SKM-1 (cell line): Measurements from ENCODE around the gene ALDH5A1.
A peak's percentile ranks its signal among the peaks of the same experiment; 100 is the strongest.

Experiments
- DNase-seq: peaks from one replicate; lab custom pipeline; 2025; ENCODE audit not compliant: unreplicated experiment; lab: John Stamatoyannopoulos, UW

The ALDH5A1 gene

GRCh38 chr6:24494821-24495795 lies at the start of gene ALDH5A1:
Gene ALDH5A1 (plus strand): TSS chr6:24494969. CDS start chr6:24494997, 28 bp downstream.
- peak; percentile 67 for DNase-seq

GRCh38 chr6:24445704-24446103 lies 49.1 kb upstream of the ALDH5A1 start:
- DNase-seq, result no peak

GRCh38 chr6:24446670-24447069 lies 48.1 kb upstream of the ALDH5A1 start:
- DNase-seq, result no peak

- peak; percentile 40 for DNase-seq
These were observed 46.4 kb upstream of the ALDH5A1 start for GRCh38 chr6:24448396-24448795.

GRCh38 chr6:24448828-24449525 lies 45.8 kb upstream of the ALDH5A1 start:
- no peak for DNase-seq

- no peak for DNase-seq
These were observed 43.0 kb upstream of the ALDH5A1 start for GRCh38 chr6:24451581-24452388.

GRCh38 chr6:24453921-24454320 lies 40.8 kb upstream of the ALDH5A1 start:
- no peak for DNase-seq

- DNase-seq, result no peak
These were observed 40.3 kb upstream of the ALDH5A1 start for GRCh38 chr6:24454452-24454851.

- DNase-seq, result no peak
These were observed 39.7 kb upstream of the ALDH5A1 start for GRCh38 chr6:24455061-24455460.

- DNase-seq, result no peak
These were observed 36.6 kb upstream of the ALDH5A1 start for GRCh38 chr6:24458134-24458533.

- DNase-seq, result no peak
These were observed 35.8 kb upstream of the ALDH5A1 start for GRCh38 chr6:24458941-24459340.

- DNase-seq, result no peak
These were observed 33.8 kb upstream of the ALDH5A1 start for GRCh38 chr6:24460966-24461365.

GRCh38 chr6:24464253-24465038 lies 30.3 kb upstream of the ALDH5A1 start:
- DNase-seq, result no peak

GRCh38 chr6:24469811-24470210 lies 25.0 kb upstream of the ALDH5A1 start:
- no peak for DNase-seq

GRCh38 chr6:24472181-24472580 lies 22.6 kb upstream of the ALDH5A1 start:
- no peak for DNase-seq

- DNase-seq, result no peak
These were observed 18.1 kb upstream of the ALDH5A1 start for GRCh38 chr6:24476631-24477030.

- DNase-seq, result no peak
These were observed 17.7 kb upstream of the ALDH5A1 start for GRCh38 chr6:24477070-24477469.

- no peak for DNase-seq
These were observed 15.9 kb upstream of the ALDH5A1 start for GRCh38 chr6:24478903-24479302.

- no peak for DNase-seq
These were observed 14.1 kb upstream of the ALDH5A1 start for GRCh38 chr6:24480705-24481104.

- DNase-seq, result no peak
These were observed 13.3 kb upstream of the ALDH5A1 start for GRCh38 chr6:24481449-24481848.
